HG02970 (cell line): Measurements from ENCODE around the gene KRTAP10-6.
"Not testable (repeated sequence)": the region's sequence is repeated elsewhere in the genome, so short reads cannot be mapped to it uniquely, and the experiment has no call there.

ENCODE experiments used
- ATAC-seq: cut with Tn5 transposase; IDR thresholded peaks from one replicate; pipeline ENCODE4 v1.9.1; 2021; ENCODE audit warnings: mild to moderate bottlenecking, moderate library complexity, moderate number of reproducible peaks; ENCODE audit not compliant: unreplicated experiment, low FRiP score

Gene KRTAP10-6

DNA sequence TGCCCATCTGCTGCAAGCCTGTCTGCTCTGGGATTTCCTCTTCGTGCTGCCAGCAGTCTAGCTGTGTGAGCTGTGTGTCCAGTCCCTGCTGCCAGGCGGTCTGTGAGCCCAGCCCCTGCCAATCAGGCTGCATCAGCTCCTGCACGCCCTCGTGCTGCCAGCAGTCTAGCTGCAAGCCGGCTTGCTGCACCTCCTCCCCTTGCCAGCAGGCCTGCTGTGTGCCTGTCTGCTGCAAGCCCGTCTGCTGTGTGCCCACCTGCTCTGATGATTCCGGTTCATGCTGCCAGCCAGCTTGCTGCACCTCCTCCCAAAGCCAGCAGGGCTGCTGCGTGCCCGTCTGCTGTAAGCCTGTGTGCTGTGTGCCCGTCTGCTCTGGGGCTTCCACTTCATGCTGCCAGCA is 8.8 kb upstream of the KRTAP10-6 start:
- ATAC-seq, result not testable (repeated sequence)

DNA sequence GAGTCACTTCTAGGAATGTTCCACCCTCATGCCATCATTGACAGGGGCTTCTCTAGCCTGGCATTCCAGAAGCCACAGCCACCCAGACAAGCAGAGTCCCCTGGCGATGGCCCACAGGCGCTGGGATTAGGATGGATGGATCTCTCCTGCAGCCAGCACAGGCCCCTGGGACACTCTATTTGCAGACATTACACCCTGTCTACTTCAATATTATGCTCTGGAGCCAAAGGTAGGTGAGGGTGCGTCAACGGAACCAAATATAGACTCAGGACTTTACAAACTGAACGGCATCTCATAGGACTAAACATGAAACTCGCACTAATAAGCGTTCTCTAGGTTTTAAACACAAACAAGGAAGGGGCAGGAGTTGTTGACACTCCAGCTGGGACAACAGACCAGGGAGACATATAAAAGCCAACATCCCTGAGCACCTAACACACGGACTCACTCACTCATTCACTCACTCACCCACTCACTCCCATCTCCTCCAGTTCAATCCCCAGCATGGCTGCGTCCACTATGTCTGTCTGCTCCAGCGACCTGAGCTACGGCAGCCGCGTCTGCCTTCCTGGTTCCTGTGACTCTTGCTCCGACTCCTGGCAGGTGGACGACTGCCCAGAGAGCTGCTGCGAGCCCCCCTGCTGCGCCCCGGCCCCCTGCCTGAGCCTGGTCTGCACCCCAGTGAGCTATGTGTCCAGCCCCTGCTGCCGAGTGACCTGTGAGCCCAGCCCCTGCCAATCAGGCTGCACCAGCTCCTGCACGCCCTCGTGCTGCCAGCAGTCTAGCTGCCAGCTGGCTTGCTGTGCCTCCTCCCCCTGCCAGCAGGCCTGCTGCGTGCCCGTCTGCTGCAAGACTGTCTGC is 8.0 kb upstream of the KRTAP10-6 start, which contains the start of gene KRTAP10-7:
Gene KRTAP10-7, plus strand, starts transcription at position 480 of the 861 bp plus-strand sequence. Its CDS starts 25 bp downstream, at position 505.
- not testable (repeated sequence) for ATAC-seq

DNA sequence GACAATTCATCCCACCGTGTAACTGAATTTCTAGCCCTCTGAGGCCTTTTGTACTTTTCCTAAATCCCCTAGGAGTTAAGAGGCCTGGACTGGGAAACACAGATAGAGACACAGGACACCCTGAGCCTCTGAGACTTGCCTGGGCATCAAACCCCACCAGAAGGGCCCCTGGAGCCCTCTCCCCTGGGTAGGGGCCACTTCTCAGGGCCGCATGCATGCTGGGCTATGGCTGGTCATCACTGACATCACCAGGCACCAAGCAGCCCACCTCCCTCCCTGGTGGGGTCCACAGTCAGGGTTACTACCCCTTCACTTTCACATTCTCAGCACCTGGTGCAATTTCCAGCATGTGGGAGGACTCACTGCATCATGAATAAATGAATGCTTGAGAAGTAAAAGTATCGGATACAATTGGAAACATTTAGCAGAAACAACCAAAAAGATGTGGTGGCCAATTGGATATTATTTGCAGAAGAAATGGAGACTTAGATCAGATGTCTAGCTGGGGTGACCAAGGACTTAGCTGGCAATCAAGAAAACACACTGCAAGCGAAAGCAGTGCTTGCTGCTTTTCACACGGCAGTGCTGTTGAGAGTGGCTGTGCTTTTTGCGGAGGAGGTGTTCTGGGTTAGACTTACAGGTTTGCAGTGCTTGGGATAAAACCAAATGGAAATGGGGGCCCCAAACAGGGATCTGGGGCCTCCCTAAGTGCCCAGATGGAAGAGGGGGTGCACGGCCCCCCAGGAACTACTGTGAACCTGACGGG is 7.1 kb upstream of the KRTAP10-6 start:
- ATAC-seq, result no peak

DNA sequence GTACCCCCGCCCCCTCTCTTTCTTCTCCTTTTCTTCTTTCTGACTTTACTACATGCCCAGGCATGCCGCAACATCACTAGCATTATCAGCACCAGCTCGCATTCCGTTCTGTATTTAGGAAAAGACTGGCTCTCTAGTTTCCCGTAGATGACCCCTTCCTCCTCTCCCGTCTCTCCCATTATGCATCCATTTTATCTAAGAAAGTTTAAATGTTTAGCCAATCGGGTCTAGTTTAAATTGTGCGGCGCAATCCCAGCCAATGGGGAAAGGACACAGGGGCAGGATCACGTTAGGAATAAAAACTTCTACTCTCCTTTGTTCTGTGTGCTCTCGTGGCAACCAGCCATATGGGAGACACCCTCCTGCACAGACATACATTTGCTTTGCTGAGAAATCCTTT is 5.8 kb upstream of the KRTAP10-6 start:
- ATAC-seq, result no peak

DNA sequence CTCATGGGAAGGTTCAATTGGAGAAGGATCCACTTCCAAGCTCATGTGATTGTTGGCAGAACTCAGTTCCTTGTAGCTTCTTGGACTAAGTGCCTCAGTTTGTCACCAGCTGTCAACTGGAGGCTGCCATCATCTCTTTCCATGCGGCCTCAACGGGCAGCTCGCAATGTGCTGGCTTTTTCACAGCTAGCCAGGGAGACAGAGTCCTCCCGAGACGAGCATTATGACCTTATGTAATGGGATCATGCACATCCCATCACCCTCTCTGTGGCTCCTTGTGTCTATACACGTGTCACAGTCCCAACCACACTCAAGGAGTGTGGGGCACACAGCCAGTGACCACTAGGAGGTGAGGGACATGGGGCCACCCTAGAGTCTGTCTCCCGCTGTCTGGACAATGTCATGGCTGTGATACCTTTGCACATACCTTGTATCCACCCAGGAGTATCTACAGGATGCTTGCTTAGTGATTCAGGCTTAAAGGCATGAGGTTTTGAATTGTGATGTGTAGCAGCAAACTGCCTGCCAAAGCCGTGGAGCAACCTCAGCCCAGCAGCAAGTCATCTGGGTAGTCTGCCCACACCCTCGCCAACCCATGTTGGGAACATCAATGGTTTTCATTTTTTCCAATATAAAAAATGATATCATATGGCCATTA is 3.9 kb upstream of the KRTAP10-6 start:
- no peak for ATAC-seq

DNA sequence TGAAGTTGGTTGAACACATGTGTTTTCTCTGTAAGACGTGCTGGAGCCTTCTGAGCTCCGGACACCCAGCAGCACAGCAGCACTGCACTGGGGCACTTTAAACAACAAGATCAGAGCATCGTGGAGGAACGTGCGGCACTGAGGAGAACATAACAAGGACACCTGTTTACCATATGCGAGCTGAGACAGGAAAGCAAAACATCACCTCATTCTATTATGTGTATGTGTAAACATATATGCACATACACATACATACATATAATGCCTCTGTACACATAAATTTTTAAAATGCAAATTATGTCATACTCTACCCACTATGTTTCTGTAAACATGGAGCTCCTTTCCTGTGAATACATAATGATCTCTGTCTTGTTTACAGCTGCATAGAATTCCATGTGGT is 3.2 kb upstream of the KRTAP10-6 start:
- no peak for ATAC-seq

DNA sequence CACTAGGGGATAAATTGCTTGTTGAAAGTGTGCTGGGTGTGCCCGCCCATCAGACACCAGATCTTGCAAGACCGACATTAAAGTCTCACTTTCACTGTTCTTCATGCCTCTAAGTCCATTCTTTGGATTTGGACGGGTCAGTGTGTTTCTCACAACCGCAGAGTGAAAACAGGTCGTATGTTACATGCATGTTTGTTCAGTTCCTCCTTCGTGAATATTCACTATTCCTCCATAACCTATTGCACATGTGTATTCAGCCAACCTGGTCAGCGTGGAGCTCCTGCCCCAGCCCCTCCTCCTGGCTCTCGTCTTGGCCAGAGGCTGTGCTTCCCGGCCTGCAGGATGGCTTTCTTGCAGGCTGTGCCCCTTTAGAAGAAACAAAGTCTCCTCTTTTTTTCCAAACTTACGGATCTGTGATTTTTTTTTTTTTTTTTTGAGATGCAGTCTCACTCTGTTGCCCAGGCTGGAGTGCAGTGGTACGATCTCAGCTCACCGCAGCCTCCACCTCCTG is 2.2 kb upstream of the KRTAP10-6 start:
- ATAC-seq, result no peak

DNA sequence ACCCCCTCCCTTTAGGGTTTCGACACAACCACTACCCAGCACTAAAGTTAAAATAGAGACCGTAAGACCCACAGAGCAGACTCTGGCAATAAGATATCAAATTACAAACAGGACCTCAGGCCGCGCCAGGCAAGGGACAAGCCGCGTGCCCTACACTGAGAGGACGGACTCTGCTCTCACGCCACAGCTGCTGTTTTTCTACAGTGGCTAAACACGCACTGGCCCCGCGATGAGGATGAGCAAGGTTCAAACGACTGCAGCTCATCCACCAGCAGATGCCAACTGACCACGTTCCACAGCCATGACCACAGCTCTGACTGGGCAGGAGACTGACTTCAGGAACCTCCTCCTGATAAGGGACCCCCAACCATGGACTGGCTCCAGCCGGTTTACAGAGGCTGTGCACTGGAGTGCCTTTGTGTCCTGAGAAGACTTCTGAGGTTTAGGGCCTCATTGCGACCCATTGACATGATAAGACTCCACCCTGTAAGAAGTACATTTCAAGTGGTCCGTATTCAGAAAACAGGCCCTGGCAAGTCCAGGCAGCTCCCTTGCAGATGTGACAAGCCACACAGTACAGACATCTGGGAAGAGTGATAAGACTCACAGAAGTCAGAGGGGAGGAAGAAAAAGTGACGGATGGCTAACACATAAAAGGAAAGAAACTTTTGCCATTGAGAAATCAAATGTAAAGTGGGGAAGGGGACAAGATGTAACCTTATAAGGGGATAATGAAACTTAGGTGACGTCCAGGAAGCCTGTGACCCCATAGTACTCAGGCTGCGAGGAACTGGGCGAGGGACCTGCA is 1.5 kb upstream of the KRTAP10-6 start:
- no peak for ATAC-seq

DNA sequence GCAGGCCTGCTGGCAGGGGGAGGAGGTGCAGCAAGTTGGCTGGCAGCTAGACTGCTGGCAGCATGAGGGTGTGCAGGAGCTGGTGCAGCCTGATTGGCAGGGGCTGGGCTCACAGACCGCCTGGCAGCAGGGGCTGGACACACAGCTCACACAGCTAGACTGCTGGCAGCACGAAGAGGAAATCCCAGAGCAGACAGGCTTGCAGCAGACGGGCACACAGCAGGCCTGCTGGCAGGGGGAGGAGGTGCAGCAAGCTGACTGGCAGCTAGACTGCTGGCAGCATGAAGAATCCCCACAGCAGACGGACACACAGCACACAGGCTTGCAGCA is 539 bp downstream of the KRTAP10-6 start:
- not testable (repeated sequence) for ATAC-seq

DNA sequence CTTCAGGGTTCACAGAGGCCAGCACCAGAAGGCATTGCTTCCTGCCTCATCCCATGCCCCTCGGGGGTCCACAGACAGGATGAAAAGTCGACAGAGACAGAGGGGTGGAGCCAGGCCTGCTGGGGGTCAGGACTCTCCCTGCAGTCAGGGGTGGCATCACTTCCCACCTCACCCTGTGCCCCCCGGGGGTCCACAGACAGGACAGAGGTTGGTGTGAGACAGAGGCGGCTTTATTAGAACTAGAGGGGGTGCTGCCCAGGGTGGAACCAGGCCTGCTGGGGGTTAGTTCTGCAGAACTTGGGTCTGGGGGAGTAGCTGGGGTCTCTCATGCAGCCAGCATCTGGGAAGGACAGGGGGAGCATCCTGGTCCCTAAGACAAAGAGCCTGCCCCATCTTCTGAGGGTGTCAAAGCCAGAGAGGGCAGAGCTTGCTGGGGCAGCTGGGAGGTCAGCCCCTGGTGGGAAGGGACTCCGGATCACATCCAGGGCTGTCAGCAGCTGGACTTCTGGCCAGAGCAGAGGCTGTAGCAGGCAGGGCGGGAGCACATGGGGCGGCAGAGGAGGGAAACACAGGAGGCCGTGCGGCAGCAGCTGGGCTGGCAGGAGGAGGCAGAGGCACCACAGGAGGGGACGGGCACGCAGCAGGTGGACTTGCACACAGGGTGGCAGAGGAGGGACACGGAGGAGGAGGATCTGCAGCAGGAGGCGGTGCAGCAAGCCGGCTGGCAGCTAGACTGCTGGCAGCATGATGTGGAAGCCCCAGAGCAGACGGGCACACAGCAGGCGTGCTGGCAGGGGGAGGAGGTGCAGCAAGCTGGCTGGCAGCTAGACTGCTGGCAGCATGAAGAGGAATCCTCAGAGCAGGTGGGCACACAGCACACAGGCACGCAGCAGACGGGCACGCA is 1.2 kb downstream of the KRTAP10-6 start:
- ATAC-seq, result not testable (repeated sequence)

DNA sequence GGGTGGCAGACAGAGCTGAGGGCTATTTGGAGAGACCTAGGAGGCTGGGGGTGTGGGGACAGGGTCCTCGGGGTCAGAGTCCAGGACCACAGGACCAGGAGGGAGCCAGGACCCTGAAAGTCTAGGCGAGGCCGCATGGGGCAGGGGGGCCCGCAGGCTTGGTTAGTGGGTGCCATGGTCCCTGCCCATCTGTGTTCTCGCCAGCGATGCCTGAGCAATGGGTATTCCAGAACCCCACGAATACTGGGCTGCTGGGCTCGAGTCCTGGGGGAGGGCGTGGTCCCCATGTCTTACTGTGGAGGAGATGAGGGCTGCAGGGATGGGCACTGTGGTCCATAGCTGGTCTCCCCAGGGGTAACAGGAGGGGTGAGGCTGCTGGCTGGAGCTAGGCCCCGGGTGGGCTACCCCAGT is 2.0 kb downstream of the KRTAP10-6 start:
- ATAC-seq, result no peak

DNA sequence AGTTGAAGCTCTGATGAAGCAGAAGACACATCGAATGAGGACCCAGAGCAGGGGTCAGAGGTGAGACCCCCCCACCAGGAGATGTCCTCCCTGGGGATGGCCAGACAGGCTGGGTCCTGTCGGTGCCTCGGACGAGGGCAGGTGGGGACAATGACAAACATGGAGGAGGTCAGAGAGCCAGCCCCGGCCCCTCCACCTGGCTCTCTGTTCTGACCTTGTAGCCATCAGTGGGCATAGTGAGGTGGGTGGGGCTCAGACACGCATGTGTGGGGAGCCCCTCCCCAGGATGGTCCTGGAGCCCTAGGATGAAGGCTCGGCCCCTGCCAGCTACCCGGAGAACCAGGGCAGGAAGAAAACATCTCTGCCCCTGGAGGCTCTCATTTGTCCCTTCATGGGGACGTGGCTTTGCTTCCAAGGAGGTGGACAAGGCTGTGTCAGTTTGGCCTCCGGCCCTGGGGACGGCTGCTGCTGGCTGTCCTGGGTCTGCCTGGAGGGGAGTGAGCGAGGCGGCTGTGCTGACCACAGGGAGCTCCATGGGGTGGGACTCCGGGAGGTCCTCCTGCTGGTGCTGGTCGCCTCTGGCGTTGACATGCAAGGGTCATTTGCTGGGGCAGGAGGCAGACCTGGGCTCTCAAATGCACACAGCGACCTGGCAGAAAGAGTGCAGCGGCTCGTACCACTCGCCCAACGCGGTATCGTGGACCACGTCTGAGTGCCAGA is 2.6 kb downstream of the KRTAP10-6 start:
- no peak for ATAC-seq

DNA sequence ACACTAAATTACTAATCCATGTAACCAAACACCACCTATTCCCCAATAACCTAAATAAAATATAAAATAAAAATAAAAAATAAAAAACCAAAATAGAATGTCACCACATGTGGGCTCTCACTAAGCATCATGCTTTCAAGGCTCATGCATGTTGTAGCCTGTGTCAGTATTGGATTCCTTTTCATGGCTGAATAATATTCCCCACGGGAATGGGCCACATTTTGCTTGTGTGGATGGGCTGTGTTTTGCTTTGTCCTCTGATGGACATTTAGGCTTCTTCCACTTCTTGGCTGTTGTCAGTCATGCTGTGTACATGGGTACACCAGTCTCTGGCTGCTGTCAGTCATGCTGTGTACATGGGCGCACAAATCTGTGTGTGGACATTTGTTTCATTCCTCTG is 3.2 kb downstream of the KRTAP10-6 start:
- no peak for ATAC-seq

DNA sequence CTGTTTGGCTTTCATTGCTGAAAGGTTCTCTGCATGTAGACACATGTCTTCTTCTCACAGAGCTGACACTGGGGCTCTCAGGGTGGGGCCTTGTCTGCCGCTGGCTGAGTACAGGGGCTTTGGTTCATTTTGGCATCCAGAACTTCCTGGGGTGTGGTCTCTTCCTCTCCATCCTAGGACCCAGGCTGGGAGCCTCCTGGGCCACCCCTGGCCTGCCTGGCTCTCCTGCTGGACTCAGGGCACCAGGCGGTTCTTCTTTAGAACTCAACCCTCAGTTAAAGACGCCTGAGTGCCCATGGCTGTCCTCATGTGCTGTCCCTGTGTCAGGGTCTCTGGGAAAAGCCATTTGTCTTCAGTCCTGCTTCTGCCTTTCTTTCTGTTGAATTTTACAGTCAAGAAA is 6.4 kb downstream of the KRTAP10-6 start:
- no peak for ATAC-seq

DNA sequence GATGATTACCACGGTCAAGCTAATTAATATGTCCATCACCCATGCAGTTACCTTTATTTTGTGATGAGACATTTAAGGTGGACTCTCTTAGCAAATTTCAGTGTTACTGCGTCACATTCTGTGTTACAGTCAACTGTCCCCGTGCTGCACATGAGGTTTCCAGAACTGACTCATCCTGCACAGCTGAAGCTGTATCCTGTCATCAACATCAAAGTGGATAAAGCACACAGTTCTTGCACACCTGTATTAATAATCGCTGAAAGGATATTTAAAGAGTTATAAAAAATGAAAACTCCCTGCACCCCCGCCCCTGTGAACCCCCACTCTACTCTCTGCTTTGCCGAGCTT is 8.5 kb downstream of the KRTAP10-6 start:
- ATAC-seq, result no peak

DNA sequence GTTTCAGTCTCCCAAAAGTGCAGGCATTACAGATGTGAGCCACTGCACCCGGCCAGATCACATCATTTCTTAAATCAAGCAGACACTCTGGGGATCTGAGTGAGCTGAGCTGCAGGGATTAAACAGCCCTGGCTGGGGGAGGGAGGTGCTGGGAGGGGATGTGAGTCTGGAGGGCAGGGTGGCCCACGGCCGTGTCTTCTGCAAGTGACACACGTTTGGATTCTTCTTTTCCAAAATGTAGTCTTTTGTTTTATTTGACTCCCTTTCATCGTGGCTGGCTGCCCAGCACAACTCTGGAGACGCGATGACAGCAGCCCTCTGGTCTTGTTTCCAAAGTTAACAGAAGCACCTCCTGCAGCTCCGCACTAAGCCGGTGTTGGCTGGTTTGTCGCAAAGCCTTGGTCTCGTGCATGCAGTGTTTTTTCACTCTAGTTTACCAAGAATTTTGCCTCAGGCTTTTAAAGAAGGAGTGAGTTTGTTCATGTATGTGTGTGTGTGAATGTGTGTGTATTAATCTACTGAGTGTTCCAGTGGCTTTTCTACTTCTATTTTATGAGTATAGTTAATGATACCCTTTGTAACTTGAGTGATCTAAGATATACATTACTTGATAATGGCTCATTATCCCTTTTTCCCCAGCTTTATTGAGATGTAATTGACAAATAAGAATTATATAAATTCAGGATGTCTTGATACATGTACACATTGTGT is 9.1 kb downstream of the KRTAP10-6 start:
- ATAC-seq, result no peak

DNA sequence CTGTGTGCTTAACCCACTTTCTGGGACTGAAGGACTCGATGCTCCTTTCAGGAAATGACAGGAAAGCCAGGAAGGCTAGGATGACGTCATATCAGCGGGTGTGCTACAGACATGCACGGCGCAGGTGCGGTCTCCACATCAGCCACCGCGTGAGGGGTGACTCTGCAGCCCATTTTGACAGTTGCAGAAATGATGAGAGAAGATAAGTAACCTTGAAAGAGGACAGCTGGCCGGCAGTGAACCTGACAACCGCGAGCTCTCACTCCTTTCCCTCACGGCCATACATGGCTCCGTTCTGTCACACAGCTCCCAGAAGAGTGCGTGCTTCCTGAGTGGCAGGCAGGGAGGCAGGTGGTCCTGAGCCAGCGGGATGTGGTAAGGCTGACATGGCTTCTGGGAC is 10.2 kb downstream of the KRTAP10-6 start:
- no peak for ATAC-seq

DNA sequence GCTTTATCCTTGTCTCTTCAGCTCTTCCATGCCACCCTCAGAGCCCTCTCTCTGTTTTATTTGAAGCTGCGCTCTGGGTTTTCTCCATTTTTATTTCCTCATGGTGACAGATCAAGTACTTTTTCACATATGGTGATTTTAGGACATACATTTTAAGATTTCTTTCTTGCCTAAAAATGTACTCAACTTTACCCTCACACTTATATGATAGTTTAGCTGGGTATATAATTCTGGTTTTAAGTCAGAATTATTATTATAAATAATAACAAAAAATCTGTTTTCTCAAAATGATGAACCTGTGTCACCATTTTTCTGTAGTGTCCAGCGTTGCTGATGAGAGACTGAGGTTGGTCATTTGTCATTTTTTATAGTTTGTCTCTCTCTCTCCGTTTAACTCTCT is 11.1 kb downstream of the KRTAP10-6 start:
- ATAC-seq, result no peak
